Heart left ventricle (tissue), 16 donors: ENCODE results near the gene MAN2A2. TPM values are rescaled to one million over a fixed set of nuclear protein-coding genes. Genes with fewer than 3 reads are reported as not detected.
A peak's percentile ranks its signal among the peaks of the same experiment; 100 is the strongest.
"Not testable (repeated sequence)": the region's sequence is repeated elsewhere in the genome, so short reads cannot be mapped to it uniquely, and the experiment has no call there.

Source experiments
- ATAC-seq, 4 donors: fragments of 200-7000 bp; cut with Tn5 transposase; one replicate each; pipeline ENCODE4 v1.9.1; 2020 to 2022; ENCODE audit warnings: moderate library complexity in 4 of 4, mild to moderate bottlenecking in 3 of 4, moderate number of reproducible peaks in 1 of 4
- DNase-seq, 5 donors: peaks; one replicate each; pipeline ENCODE4 v3.0.0-alpha.2; 2020
- H3K27ac ChIP-seq, 12 donors: fragments of 200-600 bp; sonication (generic) in 4 of 12; one replicate each; pipeline versions ENCODE4 v1.5.0 to v1.8.0; 2016 to 2022; ENCODE audit warnings: mild to moderate bottlenecking in 2 of 12
- H3K27me3 ChIP-seq, 9 donors: fragments of 200-600 bp; sonication (generic) in 2 of 9; one replicate each; pipeline versions ENCODE4 v1.5.1 to v1.8.0; 2016 to 2022; ENCODE audit warnings: mild to moderate bottlenecking in 3 of 9
- H3K36me3 ChIP-seq, 9 donors: fragments of 200-600 bp; sonication (generic) in 2 of 9; one replicate each; pipeline versions ENCODE4 v1.5.0 to v1.8.0; 2018 to 2022; ENCODE audit warnings: mild to moderate bottlenecking in 2 of 9
- H3K4me1 ChIP-seq, 12 donors: fragments of 200-600 bp; sonication (generic) in 4 of 12; one replicate each; pipeline versions ENCODE4 v1.5.0 to v1.8.0; 2016 to 2022; ENCODE audit warnings: mild to moderate bottlenecking in 3 of 12
- H3K4me3 ChIP-seq, 12 donors: fragments of 200-600 bp; sonication (generic) in 4 of 12; one replicate each; pipeline versions ENCODE4 v1.5.0 to v1.8.0; 2017 to 2022; ENCODE audit warnings: mild to moderate bottlenecking in 9 of 12, moderate library complexity in 4 of 12
- H3K9me3 ChIP-seq, 12 donors: fragments of 200-600 bp; sonication (generic) in 4 of 12; one replicate each; pipeline versions ENCODE4 v1.5.0 to v1.8.0; 2016 to 2022; ENCODE audit warnings: mild to moderate bottlenecking in 1 of 12
- CTCF ChIP-seq, 12 donors: fragments of 200-600 bp; sonication (generic) in 4 of 12; IDR thresholded peaks; one replicate each; pipeline versions ENCODE4 v1.5.0 to v1.8.0; 2018 to 2022; ENCODE audit warnings: antibody characterized with exemption in 12 of 12, mild to moderate bottlenecking in 5 of 12
- POLR2A ChIP-seq, 2 donors: fragments of 450-650 bp; IDR thresholded peaks; one replicate each; pipeline ENCODE4 v1.6.1; 2017; ENCODE audit warnings: antibody characterized with exemption in 2 of 2, mild to moderate bottlenecking in 2 of 2, moderate library complexity in 2 of 2
- WGBS, 4 donors: extraction: QIAGEN DNeasy Blood & Tissue Kit in 2 of 4; methylation state at CpG; one replicate each; pipeline versions ENCODE4 v1.1.5 to v1.1.7; 2013 to 2018; 5-methylcytosine and 5-hydroxymethylcytosine counted together
- intact Hi-C, 10 donors: fragments of 100-400 bp; cut with DNase I; formaldehyde crosslinking; loops; one replicate each; pipeline versions ENCODE4 v1.11.1 to v1.14.2; 2022
- polyA plus RNA-seq, 2 donors: library from polyadenylated mRNA; stranded (reverse); fragments of 200-250 nt; gene quantifications; one replicate each; pipeline ENCODE4 v1.2.3, GENCODE V29; 2013
- total RNA-seq, 9 donors: library from RNA; depleted of rRNA in 2 of 9; stranded (reverse); fragments of >200 nt in 2 of 9; fragmentation: NEBNext Ultra II Directional in 3 of 9; extraction: Animal tissue kit (Norgen Biotek cat#: 25700) in 3 of 9; gene quantifications; one replicate each; pipeline versions ENCODE4 v1.1.0 to v1.2.4, GENCODE V29; 2016 to 2023
- donor health status: ischemic (EF 13 %, LVEDD 7.1; RV severe dilation, severe dysfunction).
- donor health status: healthy with polysubstance abuse.
- donor health status: DM: no; HTN: yes; CAD: no.
- donor health status: DM: no; HTN: no; CAD: no.
- donor health status: ischemic (EF 25% LVEDD 6.9; RV normal size, moderate dysfunction).
- donor health status: ischemic (EF 25% LVEDD 5.7; RV mildly dilated, moderate dysfunction).
- donor health status: healthy.
- donor health status: DM: yes; HTN: yes; CAD: no.
- donor health status: ischemic (EF 35%, LVEDD 5.7; RV mildly dilated, moderate dysfunction).
- donor health status: nonischemic (EF 11% LVEDD 7.7; RV severe dilation, severe dysfunction).
- donor health status: DM: yes; HTN: yes; CAD: no.
- donor health status: PGD.
- donor health status: ischemic (EF 29% LVEDD 5.4; RV normal size, mild dysfunction).
- donor health status: nonischemic (EF 23%, LVEDD 6.1; RV moderate dilation, normal function).

The MAN2A2 gene
- total and polyA plus RNA-seq, 11 donors, result 38.7 to 145 (median 87.6) TPM

GRCh38 chr15:90872486-90873184 is 30.5 kb upstream of the MAN2A2 start:
- no peak for TF ChIP-seq POLR2A (IDR thresholded peaks at IDR 0.05)
- TF ChIP-seq CTCF (IDR thresholded peaks at IDR 0.05), result no peak
- ATAC-seq, result peak in 3 of 4 donors; percentile 3 to 48 (median 6)

GRCh38 chr15:90873488-90873997 is 29.6 kb upstream of the MAN2A2 start:
- Histone ChIP-seq H3K9me3 (no peaks in the 10 kb centered on the region), H3K36me3 (peaks cover 0 to 34% (median 30%) of the 10 kb centered on the region in 9 donors), H3K27ac (peak overlapping the region in 11 of 12 donors; percentile 24 to 100 (median 98)), H3K27me3 (no peaks in the 10 kb centered on the region), H3K4me3 (peak overlapping the region in 10 of 12 donors; percentile 5 to 96 (median 88)), H3K4me1 (peaks cover 16 to 51% (median 44%) of the 10 kb centered on the region in 12 donors)
- DNase-seq, result no peak
- intact Hi-C loops, result loop anchor here in 5 of 10 donors (5.0 kb wide), 3 partner anchors 56 to 156 kb away; partner anchors contain the start of genes BLM (in 2 of the 5) and HDDC3 (in 2 of the 5)
- no peak for ATAC-seq
- WGBS, 4 donors, result 55 to 78% (median 68%) methylated on average over 6 of the region's 6 CpGs
- TF ChIP-seq POLR2A (IDR thresholded peaks at IDR 0.05) (no peak), CTCF (IDR thresholded peaks at IDR 0.05) (no peak)

More at GRCh38 chr15:90872486-90873184, 30.5 kb upstream of the MAN2A2 start:
- WGBS, 4 donors, result 26 to 39% (median 31%) methylated on average over 12 of the region's 12 CpGs
- Histone ChIP-seq H3K36me3 (peaks cover 0 to 25% (median 21%) of the 10 kb centered on the region in 9 donors), H3K27me3 (no peaks in the 10 kb centered on the region), H3K4me1 (peaks cover 16 to 56% (median 47%) of the 10 kb centered on the region in 12 donors), H3K9me3 (no peaks in the 10 kb centered on the region), H3K27ac (peak overlapping the region; percentile 91 to 100 (median 98)), H3K4me3 (peak overlapping the region; percentile 80 to 96 (median 90))
- no peak for DNase-seq
- intact Hi-C loops, result loop anchor here in 5 of 10 donors (5.0 kb wide), 3 partner anchors 55 to 155 kb away; partner anchors contain the start of genes BLM (in 2 of the 5) and HDDC3 (in 2 of the 5)

GRCh38 chr15:90873998-90874605 is 29.0 kb upstream of the MAN2A2 start:
- Histone ChIP-seq H3K27ac (peak overlapping the region in 10 of 12 donors; percentile 24 to 100 (median 97)), H3K4me3 (peak overlapping the region in 5 of 12 donors; percentile 80 to 91 (median 86)), H3K9me3 (no peaks in the 10 kb centered on the region), H3K27me3 (no peaks in the 10 kb centered on the region), H3K4me1 (peaks cover 13 to 46% (median 40%) of the 10 kb centered on the region in 12 donors), H3K36me3 (peaks cover 0 to 40% (median 36%) of the 10 kb centered on the region in 9 donors)
- DNase-seq (no peak), ATAC-seq (no peak)
- 56 to 67% (median 59%) methylated on average over 12 to 15 of the region's 15 CpGs for WGBS, 4 donors
- intact Hi-C loops, result loop anchor here in 5 of 10 donors (5.0 kb wide), 3 partner anchors 57 to 157 kb away; partner anchors contain the start of genes BLM (in 2 of the 5) and HDDC3 (in 2 of the 5)
- TF ChIP-seq POLR2A (IDR thresholded peaks at IDR 0.05) (no peak), CTCF (IDR thresholded peaks at IDR 0.05) (no peak)

GRCh38 chr15:90874986-90875385 is 28.1 kb upstream of the MAN2A2 start:
- H3K9me3 ChIP-seq, DNase-seq, H3K27me3 ChIP-seq, ATAC-seq, H3K4me3 ChIP-seq, H3K27ac ChIP-seq: not testable (repeated sequence)
- 88 to 93% (median 90%) methylated on average over 9 of the region's 9 CpGs for WGBS, 4 donors
- intact Hi-C loops, result loop anchor here in 5 of 10 donors (5.0 kb wide), 3 partner anchors 57 to 158 kb away; partner anchors contain the start of genes BLM (in 2 of the 5) and HDDC3 (in 2 of the 5)
- Histone ChIP-seq H3K36me3 (peaks cover 0 to 49% (median 45%) of the 10 kb centered on the region in 9 donors), H3K4me1 (peaks cover 8 to 37% (median 31%) of the 10 kb centered on the region in 12 donors)
